Ramos (cell line): ENCODE data around the gene PODXL2.
"Not testable (repeated sequence)": the region's sequence is repeated elsewhere in the genome, so short reads cannot be mapped to it uniquely, and the experiment has no call there.

Experiments used
- in situ Hi-C: fragments of 300-500 bp; cut with MboI; formaldehyde crosslinking; loops from one replicate; pipeline ENCODE4 v1.14.3; 2022; ENCODE audit warnings: low sequenced_read_pairs; ENCODE audit not compliant: unreplicated experiment

The PODXL2 gene

GRCh38 chr3:127700406-127700805, 71.4 kb downstream of the PODXL2 start:
- in situ Hi-C loops = no loop called here

- in situ Hi-C loops = no loop called here
These were observed 72.4 kb downstream of the PODXL2 start for GRCh38 chr3:127701280-127701911.

- in situ Hi-C loops = no loop called here
These were observed 73.2 kb downstream of the PODXL2 start for GRCh38 chr3:127702151-127702578.

GRCh38 chr3:127704840-127705239, 75.9 kb downstream of the PODXL2 start:
- in situ Hi-C loops = not testable (repeated sequence)

GRCh38 chr3:127706312-127706711, 77.3 kb downstream of the PODXL2 start:
- in situ Hi-C loops = no loop called here

- in situ Hi-C loops = no loop called here
These were observed 77.9 kb downstream of the PODXL2 start for GRCh38 chr3:127706785-127707351.

- in situ Hi-C loops = no loop called here
These were observed 78.9 kb downstream of the PODXL2 start for GRCh38 chr3:127707851-127708411.

- in situ Hi-C loops = no loop called here
These were observed 79.9 kb downstream of the PODXL2 start for GRCh38 chr3:127708837-127709236.

- in situ Hi-C loops = no loop called here
These were observed 80.5 kb downstream of the PODXL2 start for GRCh38 chr3:127709320-127710060.

- in situ Hi-C loops = no loop called here
These were observed 81.4 kb downstream of the PODXL2 start for GRCh38 chr3:127710155-127710941.

- in situ Hi-C loops = no loop called here
These were observed 82.2 kb downstream of the PODXL2 start for GRCh38 chr3:127711021-127711695.

GRCh38 chr3:127711896-127712295, 82.9 kb downstream of the PODXL2 start:
- in situ Hi-C loops = no loop called here

GRCh38 chr3:127712461-127712860, 83.5 kb downstream of the PODXL2 start:
- in situ Hi-C loops = no loop called here

- in situ Hi-C loops = no loop called here
These were observed 84.1 kb downstream of the PODXL2 start for GRCh38 chr3:127712881-127713771.

GRCh38 chr3:127714125-127714571, 85.2 kb downstream of the PODXL2 start:
- in situ Hi-C loops = no loop called here

GRCh38 chr3:127714866-127715265, 85.9 kb downstream of the PODXL2 start:
- in situ Hi-C loops = no loop called here

- in situ Hi-C loops = no loop called here
These were observed 86.5 kb downstream of the PODXL2 start for GRCh38 chr3:127715532-127715931.

GRCh38 chr3:127716384-127716783, 87.4 kb downstream of the PODXL2 start:
- in situ Hi-C loops = no loop called here
